GM10248 (cell line): ENCODE data around the gene TSPAN7.

Experiments used
- CTCF ChIA-PET: fragments of 300-600 bp; sonication (Branson Sonifier 250); formaldehyde crosslinking; extraction: SDS; loops from one replicate; lab custom pipeline; 2021; ENCODE audit warnings: antibody characterized with exemption; lab: Yijun Ruan, JAX
- POLR2A ChIA-PET: fragments of 350-650 bp; sonication (Branson Sonifier 250); formaldehyde crosslinking; extraction: SDS; loops from one replicate; lab custom pipeline; 2020; ENCODE audit warnings: antibody characterized with exemption; lab: Yijun Ruan, JAX
- DNase-seq: peaks from one replicate; pipeline ENCODE4 v3.0.0; 2012; ENCODE audit errors: extremely low spot score
- TF ChIP-seq, protein P1 (sequence below): IDR thresholded peaks from 2 replicates; pipeline ENCODE4 v1.5.1; 2012; ENCODE audit warnings: mild to moderate bottlenecking, low read depth; ENCODE audit errors: extremely low read depth, missing control alignments, control extremely low read depth

The TSPAN7 gene

DNA sequence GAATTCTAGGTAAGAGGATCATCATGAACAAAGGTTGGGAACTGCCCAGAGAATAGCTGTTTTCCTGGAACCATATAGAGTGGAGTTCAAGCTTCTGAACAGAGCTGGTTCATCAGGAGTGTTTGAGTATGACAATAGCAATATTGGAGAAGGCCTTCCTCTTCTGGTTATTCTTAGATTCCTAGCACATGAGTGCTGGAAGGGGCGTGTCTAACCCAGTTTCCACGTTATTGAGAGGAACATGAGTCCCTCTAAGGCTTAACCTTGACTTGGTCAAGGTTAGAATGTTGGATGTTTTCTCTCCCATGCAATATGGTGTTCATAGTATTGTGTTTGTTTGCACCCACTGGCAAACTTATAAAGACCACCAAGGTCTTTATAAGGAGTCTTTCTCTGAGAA lies 101.3 kb downstream of the TSPAN7 start:
- DNase-seq: no peak
- TF ChIP-seq, protein P1, sequence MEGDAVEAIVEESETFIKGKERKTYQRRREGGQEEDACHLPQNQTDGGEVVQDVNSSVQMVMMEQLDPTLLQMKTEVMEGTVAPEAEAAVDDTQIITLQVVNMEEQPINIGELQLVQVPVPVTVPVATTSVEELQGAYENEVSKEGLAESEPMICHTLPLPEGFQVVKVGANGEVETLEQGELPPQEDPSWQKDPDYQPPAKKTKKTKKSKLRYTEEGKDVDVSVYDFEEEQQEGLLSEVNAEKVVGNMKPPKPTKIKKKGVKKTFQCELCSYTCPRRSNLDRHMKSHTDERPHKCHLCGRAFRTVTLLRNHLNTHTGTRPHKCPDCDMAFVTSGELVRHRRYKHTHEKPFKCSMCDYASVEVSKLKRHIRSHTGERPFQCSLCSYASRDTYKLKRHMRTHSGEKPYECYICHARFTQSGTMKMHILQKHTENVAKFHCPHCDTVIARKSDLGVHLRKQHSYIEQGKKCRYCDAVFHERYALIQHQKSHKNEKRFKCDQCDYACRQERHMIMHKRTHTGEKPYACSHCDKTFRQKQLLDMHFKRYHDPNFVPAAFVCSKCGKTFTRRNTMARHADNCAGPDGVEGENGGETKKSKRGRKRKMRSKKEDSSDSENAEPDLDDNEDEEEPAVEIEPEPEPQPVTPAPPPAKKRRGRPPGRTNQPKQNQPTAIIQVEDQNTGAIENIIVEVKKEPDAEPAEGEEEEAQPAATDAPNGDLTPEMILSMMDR: no peak
- POLR2A ChIA-PET: no interaction called here
- CTCF ChIA-PET: interaction anchor here (2.2 kb wide), 1 partner anchor 19 kb away, joined by 7 read pairs; no protein-coding TSS in a partner anchor

DNA sequence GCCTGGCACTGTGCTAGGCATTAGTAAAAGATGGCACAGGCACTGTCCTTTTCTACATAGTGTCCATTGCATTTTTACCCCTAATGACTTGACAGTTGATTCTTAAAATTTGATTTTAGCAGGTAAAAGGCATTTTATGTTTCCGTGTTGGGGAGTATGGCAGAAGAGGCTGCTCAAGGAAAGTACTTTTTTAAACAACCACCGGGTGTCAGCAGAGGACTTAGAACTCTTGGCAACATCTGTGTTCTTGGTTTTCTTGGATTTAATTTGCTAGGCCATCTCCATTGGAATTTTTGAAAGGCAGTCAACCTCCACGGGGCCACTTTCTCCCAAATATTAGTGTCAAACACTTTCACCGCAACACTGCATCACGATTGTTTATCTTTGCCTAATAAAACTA lies 102.9 kb downstream of the TSPAN7 start:
- no peak for DNase-seq
- ChIA-PET CTCF (interaction anchor here (0.6 to 2.2 kb wide), 11 partner anchors 9 to 573 kb away, joined by 3 to 10 read pairs (median 3); no protein-coding TSS in a partner anchor), POLR2A (no interaction called here)
- TF ChIP-seq, protein P1: peak; percentile 33

DNA sequence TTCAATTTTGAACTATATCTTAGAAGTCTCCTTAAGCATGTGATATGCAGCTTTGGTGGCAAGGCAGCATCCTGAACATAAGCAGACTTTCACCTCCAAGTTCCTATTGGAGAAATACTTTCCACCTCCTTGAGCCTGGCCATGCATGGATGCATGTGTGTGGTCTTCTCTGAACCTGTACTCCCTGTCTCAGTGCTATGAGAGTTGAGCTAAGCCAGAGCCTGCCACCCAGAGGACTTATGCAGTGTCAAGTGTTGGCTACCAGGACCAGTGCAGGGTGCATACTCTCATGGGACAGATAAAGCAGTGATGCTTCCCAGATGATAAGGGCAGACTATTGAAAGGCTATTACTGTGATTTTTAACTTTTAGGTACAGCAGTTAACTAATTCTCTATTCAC lies 105.6 kb downstream of the TSPAN7 start:
- TF ChIP-seq, protein P1: no peak
- CTCF ChIA-PET: no interaction called here
- no peak for DNase-seq
- POLR2A ChIA-PET: no interaction called here

DNA sequence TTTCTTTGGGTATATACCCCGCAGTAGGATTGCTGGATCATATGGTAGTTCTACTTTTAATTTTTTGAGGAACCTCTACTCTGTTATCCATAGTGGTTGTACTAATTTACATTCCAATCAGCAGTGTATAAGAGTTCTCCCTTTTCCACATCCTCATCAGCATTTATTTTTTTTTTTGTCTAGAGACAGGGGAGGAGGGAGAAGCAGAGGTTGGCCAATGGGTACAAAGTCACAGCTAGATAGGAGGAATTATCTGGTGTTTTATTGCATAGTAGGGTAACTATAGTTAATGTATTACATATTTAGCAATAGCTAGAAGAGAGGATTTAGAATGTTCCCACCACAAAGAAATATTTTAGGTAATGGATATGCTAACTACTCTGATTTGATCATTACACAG lies 107.4 kb downstream of the TSPAN7 start:
- DNase-seq: no peak
- TF ChIP-seq, protein P1: no peak
- POLR2A ChIA-PET: no interaction called here
- CTCF ChIA-PET: interaction anchor here (2.0 kb wide), 1 partner anchor 10 kb away, joined by 7 read pairs; no protein-coding TSS in a partner anchor

DNA sequence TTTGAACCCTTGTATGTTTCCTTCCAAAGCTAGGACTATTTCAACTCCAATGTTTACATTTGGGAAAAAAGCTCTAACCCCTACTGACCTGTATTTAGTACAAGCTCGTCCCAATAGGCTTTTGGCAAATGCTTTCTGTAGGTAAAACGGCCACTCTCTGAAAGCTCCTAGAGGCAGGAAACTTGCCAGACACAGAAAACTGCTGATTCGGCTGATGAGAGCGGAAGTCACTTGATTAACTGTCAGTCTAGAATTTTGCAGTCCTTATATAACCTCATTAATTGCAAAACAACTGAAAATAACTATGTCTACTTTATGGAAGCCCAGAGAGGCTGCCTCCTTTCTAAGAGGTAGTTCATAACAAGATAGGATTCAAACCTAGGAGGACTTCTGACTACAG lies 108.1 kb downstream of the TSPAN7 start:
- TF ChIP-seq, protein P1: no peak
- no peak for DNase-seq
- ChIA-PET POLR2A (no interaction called here), CTCF (interaction anchor here (2.0 kb wide), 1 partner anchor 9 kb away, joined by 7 read pairs; no protein-coding TSS in a partner anchor)

DNA sequence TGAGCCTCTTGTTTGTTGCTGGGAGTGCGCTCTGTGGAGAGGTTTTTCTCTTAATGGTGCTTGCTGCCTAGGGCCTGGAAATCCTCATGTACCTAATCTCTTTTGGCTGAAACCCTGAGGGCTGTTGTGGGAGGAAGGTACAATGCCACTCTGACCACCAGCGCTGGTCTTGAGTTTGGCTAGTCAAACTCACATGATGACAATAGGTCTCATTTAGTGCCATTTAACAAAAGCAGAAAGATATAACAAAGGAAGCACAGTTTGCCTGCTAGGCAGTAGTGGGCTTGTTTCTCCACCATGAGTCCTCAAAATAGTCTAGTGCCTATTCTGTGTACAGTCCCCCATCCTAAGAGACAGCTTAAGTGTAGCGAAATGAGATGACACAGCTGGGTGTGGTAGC lies 111.3 kb downstream of the TSPAN7 start:
- ChIA-PET POLR2A (no interaction called here), CTCF (interaction anchor here (1.2 to 1.4 kb wide), 2 partner anchors 9 kb away, joined by 3 to 6 read pairs; no protein-coding TSS in a partner anchor)
- DNase-seq: no peak

More for the DNA sequence above, 111.3 kb downstream of the TSPAN7 start:
- TF ChIP-seq, protein P1: no peak
